K562 (cell line): ENCODE data around the gene ADAM8. TPM values are rescaled to one million over a fixed set of nuclear protein-coding genes. Genes with fewer than 3 reads are reported as not detected.

Source experiments
- CREM ChIP-seq: IDR thresholded peaks from 2 replicates; pipeline ENCODE4 v1.6.1; 2014; ENCODE audit warnings: antibody characterized with exemption, low read depth
- E2F8 ChIP-seq: fragments of 450-650 bp; IDR thresholded peaks from 2 replicates; pipeline ENCODE4 v1.7.1; 2018; ENCODE audit warnings: mild to moderate bottlenecking, low read depth; ENCODE audit not compliant: partially characterized antibody
- ELF2 ChIP-seq: fragments of 250-450 bp; sonication (Bioruptor Pico); IDR thresholded peaks from 2 replicates; pipeline ENCODE4 v1.5.0; 2021; ENCODE audit warnings: mild to moderate bottlenecking
- FOXJ3 ChIP-seq: sonication (generic); formaldehyde crosslinking; IDR thresholded peaks from 2 replicates; pipeline ENCODE4 v1.4.0; 2020; ENCODE audit warnings: mild to moderate bottlenecking, missing genetic modification reagents
- FOXK2 ChIP-seq, 2 experiments: fragments of 450-650 bp; IDR thresholded peaks in 1 of 2; conservative IDR thresholded peaks in 1 of 2; 2 replicates each; pipeline ENCODE4 v1.6.1; 2016; ENCODE audit warnings: low read depth in 2 of 2, mild to moderate bottlenecking in 1 of 2
- HOMEZ ChIP-seq: fragments of 250-450 bp; sonication (Bioruptor Pico); IDR thresholded peaks from 2 replicates; pipeline ENCODE4 v1.4.0; 2020; ENCODE audit warnings: mild to moderate bottlenecking, moderate library complexity
- NR4A1 ChIP-seq, 2 experiments: fragments of 250-450 bp in 1 of 2; fragments of 450-650 bp in 1 of 2; sonication (Bioruptor Pico) in 1 of 2; IDR thresholded peaks; 2 replicates each; pipeline versions ENCODE4 v1.4.0 to v1.6.1; 2016 to 2020; ENCODE audit warnings: mild to moderate bottlenecking in 2 of 2, missing compliant biosample characterization in 1 of 2, missing genetic modification characterization in 1 of 2, moderate library complexity in 1 of 2
- OTX1 ChIP-seq: fragments of 450-650 bp; formaldehyde crosslinking; IDR thresholded peaks from 2 replicates; pipeline ENCODE4 v1.4.0; 2022; ENCODE audit warnings: mild to moderate bottlenecking
- POLR2G ChIP-seq: fragments of 200-400 bp; formaldehyde crosslinking; IDR thresholded peaks from 2 replicates; pipeline ENCODE4 v1.6.1; 2017; ENCODE audit warnings: low read depth, mild to moderate bottlenecking, antibody characterized with exemption, low read length, moderate library complexity
- ZBTB11 ChIP-seq, 3 experiments: fragments of 200-800 bp in 1 of 3; fragments of 250-450 bp in 1 of 3; fragments of 450-650 bp in 1 of 3; sonication (Bioruptor Pico) in 1 of 3; sonication (Bioruptor generic) in 1 of 3; formaldehyde crosslinking in 1 of 3; IDR thresholded peaks; 2 replicates each; pipeline versions ENCODE4 v1.6.1 to v1.8.0; 2016 to 2022; ENCODE audit warnings: mild to moderate bottlenecking in 2 of 3, missing genetic modification characterization in 2 of 3, missing compliant biosample characterization in 1 of 3, moderate library complexity in 1 of 3
- ZBTB33 ChIP-seq: sonication (generic); formaldehyde crosslinking; IDR thresholded peaks from 2 replicates; pipeline ENCODE4 v1.8.1; 2023; ENCODE audit warnings: mild to moderate bottlenecking, missing genetic modification reagents
- ZBTB7A ChIP-seq: IDR thresholded peaks from 2 replicates; pipeline ENCODE4 v1.6.1; 2011; ENCODE audit warnings: low read depth, mild to moderate bottlenecking, low read length, moderate library complexity, borderline replicate concordance; ENCODE audit not compliant: control insufficient read depth
- polyA plus RNA-seq, 8 experiments: library from polyadenylated mRNA; depleted of rRNA in 4 of 8; stranded (reverse) in 5 of 8; unstranded in 3 of 8; fragments of >200 nt; fragmentation: Nextera tagmentation in 2 of 8; fragmentation: Illumina TruSeq in 1 of 8; extraction: Ambion mirVana in 2 of 8; extraction: Trizol in 1 of 8; gene quantifications; 2 replicates each; pipeline versions ENCODE4 v1.2.1 to v1.2.3, GENCODE V29; 2011 to 2014; ENCODE audit warnings: inconsistent platforms in 1 of 8, missing spikeins in 1 of 8
- total RNA-seq, 7 experiments: library from RNA; depleted of rRNA in 6 of 7; stranded (reverse); fragments of >200 nt in 6 of 7; fragmentation: Illumina TruSeq in 2 of 7; extraction: Trizol in 2 of 7; gene quantifications; 2 replicates each; pipeline versions ENCODE4 v1.2.1 to v1.2.3, GENCODE V29; 2011 to 2021; ENCODE audit warnings: low replicate concordance in 1 of 7

Gene ADAM8
- total and polyA plus RNA-seq, 9 of the 15 experiments (the other 6 are each of a cell fraction or from before 2014, with no cell fraction given): 0.07 to 7.0 (median 1.1) TPM

GRCh38 chr10:133278577-133279265 is 2.1 kb upstream of the ADAM8 start (continued):
- TF ChIP-seq ZBTB11 (CRISPR knock-in tag; IDR thresholded peaks at IDR 0.05) (peak in 2 of 3 experiments; percentile 16 to 62; a peak in 3 of 6 replicates), FOXJ3 (CRISPR knock-in tag) (no peak), E2F8 (no peak), CREM (peak; percentile 65), ELF2 (no peak), ZBTB33 (peak; percentile 28; the same call in 1 of the 2 replicates), FOXK2 (conservative IDR thresholded peaks at IDR 0.05 in 1 of 2, IDR thresholded peaks at IDR 0.05 in 1 of 2; ENCODE audit: low read depth in 2 of 2) (peak; percentile 49 to 58; a peak in 2 of 4 replicates), OTX1 (CRISPR knock-in tag) (peak; percentile 28; the same call in 1 of the 2 replicates), NR4A1 (CRISPR knock-in tag; IDR thresholded peaks at IDR 0.05) (no peak), NR4A1 (tag; IDR thresholded peaks at IDR 0.05) (0 out of 2 replicates have a peak, but pooled peaks have one; percentile 53), POLR2G (peak; percentile 71), ZBTB7A (peak; percentile 50; the same call in 1 of the 2 replicates), HOMEZ (CRISPR knock-in tag) (no peak)
